NCI-H526 (cell line): ENCODE measurements around the gene CDH4.

Experiments
- DNase-seq, 2 experiments: peaks; one replicate each; lab custom pipeline; 2025; lab: John Stamatoyannopoulos, UW

CDH4 gene

DNA sequence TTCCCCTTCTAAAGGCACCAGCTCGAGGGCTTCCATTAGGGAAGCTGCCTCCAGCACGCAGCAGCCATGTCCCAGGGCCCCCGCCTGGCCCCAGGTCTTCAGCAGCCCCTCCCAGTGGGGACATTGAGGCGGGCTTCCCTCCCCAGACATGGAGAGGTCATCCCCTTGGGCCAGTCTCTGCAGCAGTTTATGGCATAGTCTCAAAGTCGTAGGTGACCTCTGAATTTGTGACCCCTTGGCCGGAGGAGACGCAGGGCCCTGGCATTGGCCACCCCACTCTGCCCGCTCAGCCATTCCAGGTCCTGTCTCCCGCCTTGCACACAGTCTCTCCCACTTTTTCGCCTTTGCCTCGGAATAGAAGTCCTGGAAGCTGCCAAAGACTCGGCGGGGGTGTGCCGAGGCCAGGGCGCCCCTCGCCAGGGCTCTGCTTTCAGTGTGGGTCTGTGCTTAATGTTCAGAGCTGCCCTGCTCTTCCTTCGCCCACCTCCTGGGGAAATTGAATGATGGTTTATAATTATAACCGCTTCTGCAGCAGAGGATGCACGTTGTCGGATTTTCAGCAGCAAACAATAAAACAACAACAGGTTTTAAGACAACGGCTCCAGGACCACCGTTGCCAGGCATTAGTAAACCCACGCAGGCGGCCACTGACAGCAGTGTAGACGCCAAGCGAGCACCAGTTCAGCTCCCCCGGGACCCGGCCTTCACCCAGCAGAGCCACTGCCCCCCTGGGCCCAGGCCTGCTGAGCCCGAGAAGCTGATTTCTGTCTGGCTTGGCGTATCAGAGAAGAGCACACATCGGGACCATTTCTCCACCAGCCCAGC is 626.6 kb downstream of the CDH4 start:
- DNase-seq: no peak

- no peak for DNase-seq
These were observed 627.2 kb downstream of the CDH4 start for GRCh38 chr20:61879303-61879620.

DNA sequence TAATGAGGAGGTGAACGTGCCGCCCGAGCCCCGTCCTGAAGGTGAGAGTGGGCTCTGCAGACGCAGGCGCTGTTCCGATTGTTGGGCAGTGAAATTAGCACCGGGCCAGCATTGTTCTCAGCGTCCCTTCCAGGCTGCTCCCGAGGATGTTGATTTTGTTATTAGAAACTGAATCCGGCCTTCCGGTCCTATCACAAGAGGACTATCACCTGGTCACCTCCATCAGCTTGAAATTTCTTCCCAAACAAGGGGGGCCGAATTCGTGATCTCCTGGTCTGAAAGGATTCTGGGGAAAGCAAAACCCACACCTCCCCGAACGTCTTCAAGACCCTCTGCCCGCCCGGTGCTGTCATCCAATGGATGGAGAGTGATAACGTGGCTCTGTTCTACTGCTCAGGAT is 627.6 kb downstream of the CDH4 start:
- no peak for DNase-seq

- DNase-seq: no peak
These were observed 628.6 kb downstream of the CDH4 start for GRCh38 chr20:61880706-61881105.

GRCh38 chr20:61881416-61881815 is 629.4 kb downstream of the CDH4 start:
- no peak for DNase-seq

DNA sequence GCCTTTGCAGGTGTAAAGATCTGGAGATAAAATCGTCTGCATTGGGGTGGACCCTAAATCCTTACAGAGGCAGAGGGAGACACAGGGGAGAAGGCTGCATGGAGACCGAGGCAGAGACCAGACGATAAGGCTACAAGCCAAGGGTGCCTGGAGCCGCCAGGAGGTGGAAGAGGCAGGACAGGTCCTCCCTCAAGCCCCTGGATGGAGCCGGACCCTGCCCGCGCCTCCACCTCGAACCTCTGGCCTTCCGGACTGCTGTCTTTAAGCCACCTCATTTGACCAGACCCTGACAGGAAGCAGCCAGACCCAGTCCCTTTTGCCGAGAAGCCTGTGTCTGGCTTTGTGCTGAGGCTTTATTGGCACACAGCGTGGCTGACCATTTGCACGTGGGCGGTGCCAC is 629.8 kb downstream of the CDH4 start:
- DNase-seq: no peak

DNA sequence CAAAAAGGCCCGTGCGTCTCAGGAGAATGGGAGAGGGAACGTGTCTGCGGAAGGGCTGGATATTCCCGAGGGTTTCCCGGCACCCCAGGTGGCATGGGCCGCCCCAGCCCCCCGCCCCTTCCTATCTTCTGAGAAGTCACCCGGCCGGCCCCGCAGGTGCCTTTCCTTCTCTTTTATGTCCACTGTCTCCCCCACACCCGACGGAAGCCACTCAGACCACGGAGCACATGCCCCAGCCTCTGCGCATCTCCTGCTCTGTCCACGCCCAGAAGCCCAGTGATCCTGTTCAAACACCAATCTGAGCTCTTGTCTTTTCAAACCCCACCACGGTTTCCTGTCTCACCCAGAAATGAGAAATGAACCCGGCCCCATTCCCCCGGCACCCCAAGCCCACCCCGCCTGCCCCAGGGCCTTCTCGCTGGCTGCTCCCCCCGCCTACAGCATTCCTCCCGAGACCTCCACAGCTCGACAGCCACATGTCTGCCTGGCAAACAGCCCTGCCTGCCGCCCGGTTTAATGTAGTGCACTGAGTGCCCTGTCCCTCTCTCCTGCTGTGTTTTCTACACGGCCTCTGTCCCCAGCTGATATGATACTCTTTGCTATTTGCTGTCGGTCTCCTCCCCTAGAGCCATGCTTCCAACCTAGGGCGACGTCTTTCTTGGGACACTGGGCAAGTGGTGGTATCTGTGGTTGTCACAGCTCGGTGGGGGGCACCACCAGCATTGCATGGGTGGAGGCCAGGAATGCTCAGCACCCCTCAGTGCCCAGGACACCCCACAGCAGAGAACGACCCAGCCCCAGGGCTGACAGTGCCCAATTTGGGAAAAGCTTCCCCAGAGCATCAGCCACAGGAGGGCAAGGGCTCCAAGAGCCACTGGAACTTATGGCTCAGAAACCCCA is 630.9 kb downstream of the CDH4 start:
- no peak for DNase-seq

DNA sequence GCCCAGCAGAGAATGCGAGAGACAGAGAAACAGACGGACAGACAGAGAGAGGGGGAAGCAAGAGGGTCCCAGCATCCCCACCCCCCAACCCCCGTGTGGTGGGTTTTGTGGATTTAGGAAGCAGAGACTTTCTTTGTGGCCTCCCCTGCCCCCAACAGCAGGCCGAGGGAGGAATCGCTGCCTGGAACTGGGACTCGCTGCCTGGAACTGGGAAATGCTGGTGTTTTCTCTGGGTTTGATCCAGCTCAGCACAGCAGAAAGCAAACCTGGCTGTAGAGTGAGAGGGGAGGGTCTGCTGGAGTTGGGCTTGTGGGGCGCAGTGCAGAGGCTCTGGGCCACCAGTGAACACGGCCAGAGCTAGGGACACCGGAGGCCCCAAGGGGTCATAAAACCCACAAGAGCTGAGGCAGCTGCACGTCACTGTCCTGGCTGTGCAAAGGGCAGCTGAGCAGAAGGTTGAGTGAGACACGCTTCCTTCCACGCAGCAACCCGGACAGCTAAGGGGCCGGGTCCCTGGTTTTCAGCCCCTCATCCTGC is 631.9 kb downstream of the CDH4 start:
- no peak for DNase-seq

- no peak for DNase-seq
These were observed 632.7 kb downstream of the CDH4 start for GRCh38 chr20:61884571-61885389.

DNA sequence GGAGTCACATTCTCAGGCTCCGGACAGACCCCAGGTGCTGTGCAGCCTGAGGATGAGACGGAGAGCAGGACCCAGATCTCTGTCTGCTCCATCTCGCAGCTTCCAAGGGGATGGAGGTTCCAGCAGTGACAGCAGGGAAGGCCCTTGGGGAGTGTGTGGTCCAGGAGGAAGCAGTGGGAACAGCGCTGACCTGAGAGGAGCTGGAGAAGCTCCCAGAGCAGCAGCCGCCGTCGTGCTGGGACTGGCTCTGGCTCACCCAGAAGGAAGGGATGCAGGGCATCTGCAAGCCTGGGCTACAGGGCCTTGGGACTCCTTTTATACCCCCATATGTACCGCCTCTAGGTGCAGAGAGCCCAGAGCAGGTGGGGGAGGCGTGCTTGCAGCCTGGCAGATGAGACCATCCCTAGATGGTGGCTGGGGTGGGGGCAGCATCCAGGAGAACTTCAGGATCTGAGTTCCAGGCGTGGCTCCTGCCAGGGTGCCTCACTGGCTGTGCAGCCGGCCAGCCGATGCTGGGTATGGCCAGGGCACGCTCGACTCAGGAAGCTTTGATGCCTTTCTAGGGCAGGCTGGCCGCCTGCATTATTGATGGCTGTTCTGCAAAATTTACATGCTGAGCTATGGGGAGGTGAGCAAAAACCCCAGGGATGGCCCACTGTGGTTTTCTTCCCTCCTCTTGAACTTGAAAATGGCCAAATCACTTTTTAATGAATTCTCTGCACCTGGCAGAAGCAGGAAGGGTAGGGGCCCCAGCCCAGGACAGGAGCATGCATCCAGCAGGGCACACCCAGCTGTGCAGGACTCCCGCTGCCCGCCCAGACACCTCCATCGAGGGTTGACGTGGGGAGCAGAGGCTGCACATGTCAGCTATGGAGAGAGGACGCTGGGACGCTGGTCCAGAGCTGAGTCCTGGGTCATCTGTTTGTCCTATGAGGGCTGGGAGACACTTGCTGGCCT is 634.0 kb downstream of the CDH4 start:
- no peak for DNase-seq

DNA sequence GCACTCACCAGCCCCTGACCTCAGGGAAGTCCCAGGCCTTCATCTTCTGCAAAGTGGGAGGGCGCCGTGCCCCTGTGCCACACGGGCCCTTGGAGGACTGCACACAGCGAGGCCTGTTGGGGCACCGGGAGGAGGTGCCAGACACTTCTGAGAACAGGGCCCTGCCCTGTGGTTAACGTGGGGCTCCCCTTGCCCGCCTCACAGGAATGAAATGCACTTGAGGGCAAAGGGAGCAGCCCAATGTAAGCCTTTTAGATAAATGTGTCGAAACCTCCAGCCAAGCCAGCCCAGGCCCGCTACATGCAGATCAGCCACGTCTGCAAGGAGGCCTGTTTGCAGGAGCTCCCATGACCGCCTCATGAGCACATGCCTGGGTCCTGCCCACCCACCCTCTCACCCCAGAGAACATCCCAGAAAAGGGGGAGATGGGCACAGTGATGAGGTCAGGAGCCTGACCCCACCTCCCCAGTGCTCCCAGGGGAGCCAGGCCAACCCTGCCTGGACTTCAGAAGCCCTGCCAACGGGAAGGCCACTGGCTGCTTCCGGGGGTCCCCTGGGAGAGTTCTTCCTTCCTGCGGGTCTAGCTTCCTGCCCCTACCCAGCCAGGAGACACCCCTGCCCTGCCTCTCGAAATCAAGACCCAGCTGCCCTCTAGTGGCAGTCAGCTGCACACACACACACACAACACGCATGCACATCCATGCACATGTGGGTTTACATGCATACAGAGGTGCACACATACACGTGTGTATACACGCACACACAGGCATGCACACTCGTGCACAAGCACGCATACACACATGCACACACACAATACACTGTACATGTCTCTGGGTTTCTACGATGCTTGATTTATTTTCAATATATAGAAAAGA is 634.9 kb downstream of the CDH4 start:
- DNase-seq: peak; percentile 15 to 83

- no peak for DNase-seq
These were observed 635.6 kb downstream of the CDH4 start for GRCh38 chr20:61887596-61888093.

DNA sequence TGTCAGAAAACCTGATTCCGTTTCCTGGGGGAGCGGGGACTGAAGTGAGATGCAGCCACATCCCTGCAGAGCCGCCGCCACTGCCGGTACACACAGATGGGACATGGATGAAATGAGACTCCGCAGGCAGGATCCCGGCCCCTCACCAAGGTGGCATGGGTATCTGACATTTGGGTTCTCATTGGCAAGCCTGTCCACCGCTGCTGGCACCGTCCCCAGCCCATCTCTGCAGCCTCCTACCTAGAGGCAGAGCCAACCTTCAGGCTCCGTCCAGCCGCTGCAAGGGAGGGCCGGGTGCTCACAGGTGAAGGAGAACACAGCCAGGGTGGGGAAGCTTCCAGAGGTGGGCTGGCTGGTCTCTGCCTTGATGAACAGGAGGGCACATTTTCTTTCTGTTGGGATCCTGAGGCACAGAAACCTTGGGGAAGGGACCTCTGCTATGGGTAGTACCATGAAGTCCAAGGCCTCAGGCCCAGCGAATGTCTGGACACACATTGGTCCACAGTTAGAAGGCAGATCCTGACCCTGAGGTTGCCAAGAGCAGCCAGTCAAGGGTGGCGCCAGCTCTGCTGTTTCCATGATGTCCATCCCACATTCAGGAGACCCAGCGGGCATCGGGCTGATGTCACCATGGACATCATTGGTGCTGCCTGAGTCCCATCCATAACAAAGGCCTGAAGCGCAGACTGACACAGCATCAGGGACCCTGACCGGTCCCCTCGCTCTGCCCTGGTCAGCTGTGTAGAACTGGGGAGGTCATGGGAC is 636.2 kb downstream of the CDH4 start:
- DNase-seq: no peak

DNA sequence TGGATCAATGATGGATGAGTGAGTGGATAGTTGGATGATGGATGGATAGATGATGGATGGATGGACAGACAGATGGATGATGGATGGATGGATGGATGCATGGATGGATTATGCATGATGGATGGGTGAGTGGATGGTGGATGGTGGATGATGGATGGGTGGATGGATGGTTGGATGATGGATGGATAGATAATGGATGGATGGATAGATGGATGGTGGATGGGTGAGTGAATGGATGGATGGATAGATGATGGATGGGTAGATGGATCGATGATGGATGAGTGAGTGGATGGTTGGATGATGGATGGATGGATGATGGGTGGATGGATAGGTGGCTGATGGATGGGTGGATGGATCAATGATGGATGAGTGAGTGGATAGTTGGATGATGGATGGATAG is 637.6 kb downstream of the CDH4 start:
- DNase-seq: no peak

- no peak for DNase-seq
These were observed 638.1 kb downstream of the CDH4 start for GRCh38 chr20:61890210-61890609.

- DNase-seq: no peak
These were observed 639.4 kb downstream of the CDH4 start for GRCh38 chr20:61891476-61891875.

DNA sequence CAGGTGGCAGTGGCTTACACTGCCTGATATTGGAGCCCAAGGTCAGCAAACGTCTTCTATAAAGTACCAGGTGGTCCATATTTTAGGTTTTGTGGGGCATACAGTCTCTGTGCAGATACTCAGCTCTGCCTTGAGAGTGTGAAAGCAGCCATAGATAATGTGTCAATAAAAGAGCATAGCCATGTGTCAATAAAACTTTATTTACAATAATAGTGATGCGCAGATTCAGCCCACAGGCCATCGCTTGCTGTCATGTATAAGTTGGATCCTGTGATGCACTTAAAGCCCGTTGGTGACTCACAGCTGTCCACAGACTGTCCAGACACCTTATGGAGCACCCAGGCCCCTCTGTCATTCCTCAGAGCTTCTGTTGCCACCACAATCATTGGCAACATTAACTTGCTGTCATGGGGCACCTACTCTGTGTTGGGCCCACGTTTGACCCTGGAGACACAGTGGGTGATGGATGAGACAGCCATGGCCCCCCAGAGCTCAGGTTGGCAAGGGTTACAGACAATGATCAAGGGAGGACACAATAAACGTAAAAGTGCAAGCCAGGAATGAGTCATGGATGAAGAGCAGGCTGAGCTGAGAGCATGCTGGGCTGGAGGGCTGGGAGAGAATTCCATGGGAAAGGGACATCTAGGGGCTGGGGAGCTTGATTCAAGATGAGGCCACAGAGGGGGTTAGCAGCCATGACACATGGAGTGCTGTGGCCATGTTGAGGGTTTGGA is 640.0 kb downstream of the CDH4 start:
- no peak for DNase-seq

GRCh38 chr20:61895016-61895415 is 643.0 kb downstream of the CDH4 start:
- no peak for DNase-seq
